GM12891 (cell line): ENCODE measurements around the gene PRG2.

Experiments used
- PAX5 ChIP-seq: IDR thresholded peaks from 2 replicates; pipeline ENCODE4 v1.6.1; 2011; ENCODE audit warnings: low read length, moderate library complexity, mild to moderate bottlenecking; ENCODE audit not compliant: insufficient read depth, severe bottlenecking
- POLR2A ChIP-seq: IDR thresholded peaks from 2 replicates; pipeline ENCODE4 v1.6.1; 2011; ENCODE audit warnings: low read depth, low read length, control low read depth
- POLR2AphosphoS5 ChIP-seq: IDR thresholded peaks from 2 replicates; pipeline ENCODE4 v1.6.1; 2011; ENCODE audit warnings: low read depth, low read length, control low read depth
- POU2F2 ChIP-seq: IDR thresholded peaks from 2 replicates; pipeline ENCODE4 v1.6.1; 2011; ENCODE audit warnings: low read depth, mild to moderate bottlenecking, control low read depth, low read length, moderate library complexity
- SPI1 ChIP-seq: IDR thresholded peaks from 2 replicates; pipeline ENCODE4 v1.6.1; 2011; ENCODE audit warnings: low read depth, low read length, control low read depth
- TAF1 ChIP-seq: IDR thresholded peaks from 2 replicates; pipeline ENCODE4 v1.6.1; 2011; ENCODE audit warnings: low read depth, low read length, control low read depth

DNA sequence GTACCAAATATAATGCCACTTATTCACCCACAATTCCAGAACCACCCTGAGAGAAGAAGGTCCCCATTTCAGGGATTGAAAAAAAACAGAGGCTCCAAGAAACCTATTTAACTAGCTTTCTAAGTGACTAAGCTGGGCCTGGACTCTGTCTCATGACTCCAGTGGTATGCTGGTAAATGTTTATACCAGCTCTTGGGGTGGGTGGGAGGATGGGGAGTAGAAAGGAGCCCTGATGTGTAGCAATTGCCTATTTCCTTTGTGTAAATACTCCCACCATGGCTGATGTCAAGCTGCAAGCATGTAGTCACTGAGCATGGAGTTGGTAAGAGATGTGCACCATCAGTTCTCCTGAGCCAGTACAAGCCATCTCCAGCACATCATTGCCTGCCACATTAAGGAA, 12.3 kb downstream of the PRG2 start:
- TF ChIP-seq POLR2A = no peak
- no peak for TF ChIP-seq POLR2AphosphoS5
- no peak for TF ChIP-seq TAF1
- no peak for TF ChIP-seq PAX5
- no peak for TF ChIP-seq SPI1
- TF ChIP-seq POU2F2 = no peak
